WTC11 (cell line): ENCODE measurements around the gene NPW.

ENCODE experiments used
- CTCF ChIP-seq: fragments of 200-600 bp; IDR thresholded peaks from 2 replicates; pipeline ENCODE4 v1.8.0; 2022; ENCODE audit warnings: antibody characterized with exemption
- GRHL2 ChIP-seq: fragments of 250-450 bp; sonication (Bioruptor Pico); IDR thresholded peaks from 2 replicates; pipeline ENCODE4 v1.8.0; 2022; ENCODE audit warnings: mild to moderate bottlenecking, moderate library complexity; ENCODE audit not compliant: insufficient replicate concordance, severe bottlenecking
- IRF1 ChIP-seq: sonication (generic); formaldehyde crosslinking; IDR thresholded peaks from 2 replicates; pipeline ENCODE4 v1.8.0; 2023; ENCODE audit warnings: missing genetic modification reagents
- JUN ChIP-seq: sonication (generic); formaldehyde crosslinking; IDR thresholded peaks from 2 replicates; pipeline ENCODE4 v1.8.0; 2023; ENCODE audit warnings: mild to moderate bottlenecking, missing genetic modification reagents
- NFATC4 ChIP-seq: fragments of 250-450 bp; sonication (Bioruptor Pico); IDR thresholded peaks from 2 replicates; pipeline ENCODE4 v1.9.0; 2021; ENCODE audit warnings: mild to moderate bottlenecking
- NR2C2 ChIP-seq: sonication (generic); formaldehyde crosslinking; IDR thresholded peaks from 2 replicates; pipeline ENCODE4 v1.8.0; 2022; ENCODE audit warnings: mild to moderate bottlenecking, missing genetic modification reagents
- SMAD3 ChIP-seq: sonication (generic); formaldehyde crosslinking; IDR thresholded peaks from 2 replicates; pipeline ENCODE4 v1.8.0; 2022; ENCODE audit warnings: missing genetic modification reagents, mild to moderate bottlenecking, borderline replicate concordance
- ZNF416 ChIP-seq: fragments of 250-450 bp; sonication (Bioruptor Pico); IDR thresholded peaks from 2 replicates; pipeline ENCODE4 v1.9.0; 2021; ENCODE audit warnings: mild to moderate bottlenecking, inconsistent platforms
- TF ChIP-seq, protein P1 (sequence below): sonication (generic); formaldehyde crosslinking; IDR thresholded peaks from 2 replicates; pipeline ENCODE4 v1.8.0; 2022; ENCODE audit warnings: mild to moderate bottlenecking, missing genetic modification reagents

DNA sequence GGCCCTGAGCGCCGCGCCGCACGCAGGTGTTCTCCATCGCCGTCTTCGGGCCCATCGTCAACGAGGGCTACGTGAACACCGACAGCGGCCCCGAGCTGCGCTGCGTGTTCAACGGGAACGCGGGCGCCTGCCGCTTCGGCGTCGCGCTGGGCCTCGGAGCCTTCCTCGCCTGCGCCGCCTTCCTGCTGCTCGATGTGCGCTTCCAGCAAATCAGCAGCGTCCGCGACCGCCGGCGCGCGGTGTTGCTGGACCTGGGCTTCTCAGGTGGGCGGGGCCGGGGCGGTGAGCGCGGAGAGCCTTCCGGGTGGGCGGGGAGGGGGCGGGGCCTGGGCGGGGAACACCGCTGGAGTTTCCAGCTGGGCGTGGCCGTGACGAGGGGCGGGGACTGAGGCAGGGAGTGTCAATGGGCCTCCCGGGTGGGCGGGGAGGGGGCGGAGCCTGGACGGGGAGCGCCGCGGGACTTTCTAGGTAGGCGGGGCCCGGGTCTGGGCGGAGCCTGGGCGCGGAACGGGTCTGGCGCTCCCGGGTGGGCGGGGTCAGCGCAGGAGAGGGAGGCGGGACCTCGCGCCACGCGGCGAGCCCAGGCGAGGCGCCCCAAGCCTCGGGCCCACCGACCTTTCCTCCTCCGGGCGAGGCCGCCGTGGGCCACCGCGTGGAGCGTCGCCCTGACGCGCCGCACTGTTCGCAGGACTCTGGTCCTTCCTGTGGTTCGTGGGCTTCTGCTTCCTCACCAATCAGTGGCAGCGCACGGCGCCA, 27.5 kb upstream of the NPW start:
- no peak for TF ChIP-seq CTCF
- TF ChIP-seq IRF1 (CRISPR knock-in tag): peak; percentile 88; the same call in 1 of the 2 replicates
- peak; percentile 92 for TF ChIP-seq SMAD3 (CRISPR knock-in tag)
- TF ChIP-seq NR2C2 (CRISPR knock-in tag): peak; percentile 76; the same call in 1 of the 2 replicates
- peak; percentile 95 for TF ChIP-seq JUN
- no peak for TF ChIP-seq NFATC4 (CRISPR knock-in tag)
- 0 out of 2 replicates have a peak, but pooled peaks have one; percentile 9 for TF ChIP-seq ZNF416 (CRISPR knock-in tag)
- TF ChIP-seq GRHL2 (CRISPR knock-in tag): no peak
- TF ChIP-seq, protein P1, sequence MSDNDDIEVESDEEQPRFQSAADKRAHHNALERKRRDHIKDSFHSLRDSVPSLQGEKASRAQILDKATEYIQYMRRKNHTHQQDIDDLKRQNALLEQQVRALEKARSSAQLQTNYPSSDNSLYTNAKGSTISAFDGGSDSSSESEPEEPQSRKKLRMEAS (CRISPR knock-in tag): peak; percentile 96
